GM12878 (cell line): Measurements from ENCODE around the gene ANP32B. TPM values are rescaled to one million over a fixed set of nuclear protein-coding genes. Genes with fewer than 3 reads are reported as not detected.

Source experiments
- ATAC-seq: fragments of 200-7000 bp; cut with Tn5 transposase; 3 replicates; pipeline ENCODE4 v1.9.1; 2020; ENCODE audit warnings: mild to moderate bottlenecking, moderate library complexity
- BruUV-seq: library from RNA; stranded (reverse); fragments of 400-500 nt; replicated peaks from 2 replicates; lab custom pipeline; 2021; lab: Mats Ljungman, UMichigan
- CTCF ChIA-PET: fragments of 300-600 bp; sonication (Branson Sonifier 250); formaldehyde crosslinking; extraction: SDS; loops from one replicate; lab custom pipeline; 2021; ENCODE audit warnings: inconsistent platforms; lab: Yijun Ruan, JAX
- POLR2A ChIA-PET: fragments of 350-600 bp; formaldehyde crosslinking; extraction: SDS; loops from one replicate; lab custom pipeline; 2021; ENCODE audit warnings: inconsistent platforms; lab: Charles Lee
- RAD21 ChIA-PET: fragments of 300-600 bp; sonication (Branson Sonifier 250); formaldehyde crosslinking; loops from one replicate; lab custom pipeline; 2023; ENCODE audit warnings: antibody characterized with exemption; ENCODE audit not compliant: unreplicated experiment; lab: Charles Lee
- SMC1A ChIA-PET: fragments of 300-600 bp; sonication (Branson Sonifier 250); formaldehyde crosslinking; loops from one replicate; lab custom pipeline; 2023; ENCODE audit not compliant: unreplicated experiment, uncharacterized antibody; lab: Charles Lee
- DNase-seq: peaks from one replicate; pipeline ENCODE4 v3.0.0-alpha.2; 2011; ENCODE audit warnings: low read depth, low spot score
- FAIRE-seq: peaks from 3 replicates; lab custom pipeline; 2011; peaks lifted over from hg19 to GRCh38; lab: Jason Lieb, UNC
- H2AFZ ChIP-seq: 2 replicates; pipeline ENCODE4 v1.6.0; 2011; ENCODE audit warnings: low read depth, low read length, control low read depth; ENCODE audit not compliant: control insufficient read depth
- H3K27ac ChIP-seq: 2 replicates; pipeline ENCODE4 v1.5.1; 2011; ENCODE audit warnings: control low read depth; ENCODE audit not compliant: control insufficient read depth, insufficient read depth
- H3K27me3 ChIP-seq, 2 experiments: replicated peaks in 1 of 2; 2 replicates each; pipeline versions ENCODE4 v1.6.0 to v1.6.1; 2011; ENCODE audit warnings: low read length in 1 of 2; ENCODE audit not compliant: control insufficient read depth in 2 of 2, insufficient read depth in 2 of 2
- H3K36me3 ChIP-seq, 2 experiments: 2 replicates each; pipeline ENCODE4 v1.5.1; 2011; ENCODE audit warnings: low read length in 1 of 2; ENCODE audit not compliant: control insufficient read depth in 2 of 2, insufficient read depth in 2 of 2
- H3K4me1 ChIP-seq: 2 replicates; pipeline ENCODE4 v1.6.1; 2011; ENCODE audit warnings: mild to moderate bottlenecking, low read length, moderate library complexity, mixed read lengths; ENCODE audit not compliant: control insufficient read depth, insufficient read depth
- H3K4me2 ChIP-seq: 2 replicates; pipeline ENCODE4 v1.6.0; 2011; ENCODE audit warnings: control low read depth; ENCODE audit not compliant: control insufficient read depth, insufficient read depth
- H3K4me3 ChIP-seq: fragments of 200-600 bp; sonication (generic); 2 replicates; pipeline ENCODE4 v1.5.1; 2016
- H3K79me2 ChIP-seq: 2 replicates; pipeline ENCODE4 v1.6.0; 2011; ENCODE audit warnings: low read length; ENCODE audit not compliant: control insufficient read depth, insufficient read depth
- H3K9ac ChIP-seq: 2 replicates; pipeline ENCODE4 v1.8.0; 2011; ENCODE audit warnings: low read length, control low read depth, mixed read lengths; ENCODE audit not compliant: control insufficient read depth, insufficient read depth
- H3K9me3 ChIP-seq: replicated peaks from 3 replicates; pipeline ENCODE4 v1.5.1; 2011; ENCODE audit warnings: mild to moderate bottlenecking, low read length; ENCODE audit not compliant: control insufficient read depth, insufficient read depth
- H4K20me1 ChIP-seq: 2 replicates; pipeline ENCODE4 v1.6.0; 2011; ENCODE audit not compliant: control insufficient read depth, insufficient read depth
- ASH2L ChIP-seq: fragments of 300-600, 200-600 bp; sonication (generic); IDR thresholded peaks from 2 replicates; pipeline ENCODE4 v1.6.1; 2017; ENCODE audit warnings: low read depth, mild to moderate bottlenecking, borderline replicate concordance
- BMI1 ChIP-seq: fragments of 450-650 bp; IDR thresholded peaks from 2 replicates; pipeline ENCODE4 v1.6.1; 2016; ENCODE audit warnings: mild to moderate bottlenecking, moderate library complexity, borderline replicate concordance
- CREM ChIP-seq: IDR thresholded peaks from 2 replicates; pipeline ENCODE4 v1.6.1; 2014; ENCODE audit warnings: antibody characterized with exemption, low read depth
- DPF2 ChIP-seq: fragments of 450-650 bp; IDR thresholded peaks from 2 replicates; pipeline ENCODE4 v1.6.1; 2017; ENCODE audit warnings: mild to moderate bottlenecking
- E4F1 ChIP-seq: fragments of 450-650 bp; IDR thresholded peaks from 2 replicates; pipeline ENCODE4 v1.6.1; 2018; ENCODE audit warnings: borderline replicate concordance, mild to moderate bottlenecking; ENCODE audit not compliant: partially characterized antibody
- EED ChIP-seq: sonication (generic); IDR thresholded peaks from 2 replicates; pipeline ENCODE4 v1.6.1; 2016; ENCODE audit warnings: antibody characterized with exemption, low read depth
- EZH2 ChIP-seq: IDR thresholded peaks from 2 replicates; pipeline ENCODE4 v1.6.1; 2012; ENCODE audit warnings: low read depth, mild to moderate bottlenecking, control low read depth, inconsistent platforms, low read length, borderline replicate concordance; ENCODE audit not compliant: control insufficient read depth
- GABPA ChIP-seq: IDR thresholded peaks from 2 replicates; pipeline ENCODE4 v1.6.1; 2014; ENCODE audit warnings: antibody characterized with exemption, low read depth, mild to moderate bottlenecking, inconsistent platforms
- HCFC1 ChIP-seq: fragments of 150-350 bp; IDR thresholded peaks from 2 replicates; pipeline ENCODE4 v1.6.1; 2014; ENCODE audit warnings: low read length
- HDAC2 ChIP-seq: fragments of 200-600 bp; sonication (generic); IDR thresholded peaks from 2 replicates; pipeline ENCODE4 v1.6.1; 2017
- MXI1 ChIP-seq: fragments of 150-350 bp; IDR thresholded peaks from 2 replicates; pipeline ENCODE4 v1.6.1; 2011; ENCODE audit warnings: low read depth, mild to moderate bottlenecking, inconsistent platforms, low read length, improper control_type of control experiment
- MYC ChIP-seq: IDR thresholded peaks from 2 replicates; pipeline ENCODE4 v1.6.1; 2011; ENCODE audit warnings: mild to moderate bottlenecking, low read length, moderate library complexity, inconsistent platforms; ENCODE audit not compliant: insufficient read depth, insufficient replicate concordance, insufficient read length, severe bottlenecking
- NFXL1 ChIP-seq: fragments of 450-650 bp; IDR thresholded peaks from 2 replicates; pipeline ENCODE4 v1.6.1; 2017; ENCODE audit warnings: antibody characterized with exemption, mild to moderate bottlenecking, borderline replicate concordance
- NR2C1 ChIP-seq: fragments of 450-650 bp; IDR thresholded peaks from 2 replicates; pipeline ENCODE4 v1.6.1; 2017; ENCODE audit warnings: antibody characterized with exemption, mild to moderate bottlenecking, moderate library complexity
- RB1 ChIP-seq: fragments of 450-650 bp; formaldehyde crosslinking; IDR thresholded peaks from 2 replicates; pipeline ENCODE4 v1.6.1; 2017; ENCODE audit warnings: mild to moderate bottlenecking, borderline replicate concordance
- SKIL ChIP-seq: fragments of 450-650 bp; IDR thresholded peaks from 2 replicates; pipeline ENCODE4 v1.6.1; 2017; ENCODE audit warnings: mild to moderate bottlenecking, low read depth, inconsistent platforms; ENCODE audit not compliant: poor library complexity, severe bottlenecking
- SMARCA5 ChIP-seq: fragments of 450-650 bp; IDR thresholded peaks from 2 replicates; pipeline ENCODE4 v1.6.1; 2017; ENCODE audit warnings: mild to moderate bottlenecking
- TARDBP ChIP-seq: IDR thresholded peaks from 2 replicates; pipeline ENCODE4 v1.6.1; 2016; ENCODE audit warnings: borderline replicate concordance
- ZNF24 ChIP-seq: fragments of 450-650 bp; IDR thresholded peaks from 2 replicates; pipeline ENCODE4 v1.6.1; 2017; ENCODE audit warnings: antibody characterized with exemption, mild to moderate bottlenecking
- WGBS: methylation state at CpG from one replicate; pipeline ENCODE4 v1.1.6; 2016; ENCODE audit warnings: low lambda C conversion rate; ENCODE audit not compliant: insufficient replicate concordance, insufficient coverage; ENCODE audit errors: missing lambda C conversion rate; 5-methylcytosine and 5-hydroxymethylcytosine counted together
- in situ Hi-C: fragments of 300-500 bp; cut with MboI; formaldehyde crosslinking; loops from 9 replicates; pipeline ENCODE4 v1.14.3; 2018; ENCODE audit warnings: mixed read lengths
- intact Hi-C: fragments of 100-400 bp; cut with micrococcal nuclease; formaldehyde crosslinking; loops from one replicate; pipeline ENCODE4 v1.14.2; 2022; ENCODE audit not compliant: unreplicated experiment
- polyA plus RNA-seq, 11 experiments: library from polyadenylated mRNA; depleted of rRNA in 4 of 11; unstranded in 6 of 11; stranded (reverse) in 5 of 11; fragments of >200 nt; fragmentation: Nextera tagmentation in 4 of 11; fragmentation: Illumina TruSeq in 1 of 11; extraction: Ambion mirVana in 4 of 11; extraction: Trizol in 1 of 11; gene quantifications; 1 replicate in 1 of 11; 2 replicates in 10 of 11; pipeline versions ENCODE4 v1.2.1 to v1.2.3, GENCODE V29; 2011 to 2016; ENCODE audit warnings: inconsistent platforms in 2 of 11, missing spikeins in 2 of 11, low read depth in 1 of 11
- total RNA-seq, 4 experiments: library from RNA; depleted of rRNA in 3 of 4; stranded (reverse); fragments of >200 nt in 3 of 4; fragmentation: Illumina TruSeq in 1 of 4; extraction: Trizol in 1 of 4; gene quantifications; 2 replicates each; pipeline versions ENCODE4 v1.2.1 to v1.2.3, GENCODE V29; 2013 to 2021

The ANP32B gene
- total and polyA plus RNA-seq, 10 of the 15 experiments (the other 5 are each of a cell fraction or from before 2014, with no cell fraction given): 24.5 to 419 (median 171) TPM

GRCh38 chr9:97984188-97985057, 1.3 kb downstream of the ANP32B start:
- SMC1A ChIA-PET: interaction anchor here (0.8 to 0.9 kb wide), 2 partner anchors 25 to 55 kb away, joined by 3 read pairs; no protein-coding TSS in a partner anchor
- no TSS peak for BruUV-seq
- peak overlapping the region; percentile 99 for H3K9ac ChIP-seq
- H3K27me3 ChIP-seq: no peaks in the 10 kb centered on the region
- POLR2A ChIA-PET: interaction anchor here (0.5 to 1.5 kb wide), 5 partner anchors 61 to 272 kb away, joined by 3 to 6 read pairs (median 4); partner anchors contain the start of gene TRMO
- peaks cover 18% of the 10 kb centered on the region for H3K4me1 ChIP-seq
- 1% methylated on average over 51 of the region's 116 CpGs for WGBS
- H2AFZ ChIP-seq: peak overlapping the region; percentile 16; the same call in 1 of the 2 replicates
- H4K20me1 ChIP-seq: no peaks in the 10 kb centered on the region
- peak overlapping the region; percentile 84 for H3K4me3 ChIP-seq
- no peaks in the 10 kb centered on the region for H3K9me3 ChIP-seq
- peak; percentile 9 for DNase-seq
- peaks cover 71% of the 10 kb centered on the region for H3K79me2 ChIP-seq
- H3K36me3 ChIP-seq: no peaks in the 10 kb centered on the region
- RAD21 ChIA-PET: interaction anchor here (1.2 kb wide), 1 partner anchor 272 kb away, joined by 3 read pairs; no protein-coding TSS in a partner anchor
- intact Hi-C loops: no loop called here
- FAIRE-seq: no peak
- peak overlapping the region; percentile 99 for H3K27ac ChIP-seq
- CTCF ChIA-PET: interaction anchor here (1.1 to 4.3 kb wide), 3 partner anchors 61 to 62 kb away, joined by 3 to 29 read pairs (median 26); partner anchors contain the start of gene TRMO
- H3K4me2 ChIP-seq: peak overlapping the region; percentile 77; the same call in 1 of the 2 replicates
- peak; percentile 25 for ATAC-seq
- in situ Hi-C loops: no loop called here
- peak; percentile 91 for TF ChIP-seq DPF2
- TF ChIP-seq SKIL: no peak
- peak; percentile 70; the same call in 1 of the 2 replicates for TF ChIP-seq RB1
- no peak for TF ChIP-seq E4F1
- TF ChIP-seq EZH2: no peak
- no peak for TF ChIP-seq GABPA
- peak; percentile 27; the same call in 1 of the 2 replicates for TF ChIP-seq HCFC1
- TF ChIP-seq MXI1: no peak; the same call in 1 of the 2 replicates
- no peak for TF ChIP-seq EED
- TF ChIP-seq HDAC2: no peak
- TF ChIP-seq ZNF24: no peak
- TF ChIP-seq ASH2L: no peak
- peak; percentile 33; the same call in 1 of the 2 replicates for TF ChIP-seq NR2C1
- TF ChIP-seq NFXL1: 0 out of 2 replicates have a peak, but pooled peaks have one; percentile 10
- TF ChIP-seq CREM: no peak
- peak; percentile 81 for TF ChIP-seq MYC
- no peak for TF ChIP-seq TARDBP
- peak; percentile 44; the same call in 1 of the 2 replicates for TF ChIP-seq SMARCA5
- TF ChIP-seq BMI1: no peak
